SK-N-SH treated with all-trans-retinoic acid at 6 μM for 48 hours (cell line): Measurements from ENCODE around the gene ECI1.

ENCODE experiments used
- ATAC-seq: fragments of 200-7000 bp; cut with Tn5 transposase; 3 replicates; pipeline ENCODE4 v1.9.1; 2020; ENCODE audit warnings: mild to moderate bottlenecking, moderate library complexity
- BACH2 ChIP-seq: fragments of 250-450 bp; sonication (Bioruptor Pico); IDR thresholded peaks from 2 replicates; pipeline ENCODE4 v1.9.0; 2021; ENCODE audit warnings: mild to moderate bottlenecking, borderline replicate concordance
- CREB5 ChIP-seq: fragments of 250-450 bp; sonication (Bioruptor Pico); IDR thresholded peaks from 2 replicates; pipeline ENCODE4 v1.5.1; 2020; ENCODE audit warnings: low read depth, mild to moderate bottlenecking, moderate library complexity
- CSDC2 ChIP-seq: fragments of 250-450 bp; sonication (Bioruptor Pico); IDR thresholded peaks from 2 replicates; pipeline ENCODE4 v1.5.0; 2020; ENCODE audit warnings: mild to moderate bottlenecking, moderate library complexity
- CSRNP3 ChIP-seq: fragments of 250-450 bp; sonication (Bioruptor Pico); IDR thresholded peaks from 2 replicates; pipeline ENCODE4 v1.5.1; 2021; ENCODE audit warnings: mild to moderate bottlenecking, moderate library complexity
- ESRRG ChIP-seq: fragments of 250-450 bp; sonication (Bioruptor Pico); IDR thresholded peaks from 2 replicates; pipeline ENCODE4 v1.6.1; 2021; ENCODE audit warnings: mild to moderate bottlenecking
- GLIS3 ChIP-seq: fragments of 250-450 bp; sonication (Bioruptor Pico); IDR thresholded peaks from 2 replicates; pipeline ENCODE4 v1.5.0; 2020; ENCODE audit warnings: mild to moderate bottlenecking, moderate library complexity
- ISL1 ChIP-seq: fragments of 250-450 bp; sonication (Bioruptor Pico); IDR thresholded peaks from 2 replicates; pipeline ENCODE4 v2.1.2; 2022; ENCODE audit warnings: mild to moderate bottlenecking, moderate library complexity
- OSR1 ChIP-seq: fragments of 250-450 bp; sonication (Bioruptor Pico); IDR thresholded peaks from 2 replicates; pipeline ENCODE4 v1.8.0; 2022; ENCODE audit warnings: moderate library complexity, mild to moderate bottlenecking, inconsistent platforms
- PATZ1 ChIP-seq: fragments of 250-450 bp; sonication (Bioruptor Pico); IDR thresholded peaks from 2 replicates; pipeline ENCODE4 v1.8.0; 2020; ENCODE audit warnings: mild to moderate bottlenecking, moderate library complexity, borderline replicate concordance
- POU6F1 ChIP-seq: fragments of 250-450 bp; sonication (Bioruptor Pico); IDR thresholded peaks from 2 replicates; pipeline ENCODE4 v1.8.0; 2021; ENCODE audit warnings: low read depth, mild to moderate bottlenecking, moderate library complexity, borderline replicate concordance
- PPARA ChIP-seq: fragments of 250-450 bp; sonication (Bioruptor Pico); IDR thresholded peaks from 2 replicates; pipeline ENCODE4 v1.5.0; 2020; ENCODE audit warnings: mild to moderate bottlenecking, borderline replicate concordance
- RARB ChIP-seq: fragments of 250-450 bp; sonication (Bioruptor Pico); IDR thresholded peaks from 2 replicates; pipeline ENCODE4 v1.8.0; 2021; ENCODE audit warnings: mild to moderate bottlenecking, moderate library complexity
- SNAI2 ChIP-seq: fragments of 250-450 bp; sonication (Bioruptor Pico); IDR thresholded peaks from 2 replicates; pipeline ENCODE4 v1.5.0; 2020; ENCODE audit warnings: mild to moderate bottlenecking, moderate library complexity
- TCF4 ChIP-seq: fragments of 250-450 bp; sonication (Bioruptor Pico); IDR thresholded peaks from 2 replicates; pipeline ENCODE4 v1.8.0; 2021; ENCODE audit warnings: mild to moderate bottlenecking, moderate library complexity, borderline replicate concordance
- TOX ChIP-seq: fragments of 250-450 bp; sonication (Bioruptor Pico); IDR thresholded peaks from 2 replicates; pipeline ENCODE4 v1.8.0; 2021; ENCODE audit warnings: mild to moderate bottlenecking, moderate library complexity, borderline replicate concordance
- TSHZ2 ChIP-seq: fragments of 250-450 bp; sonication (Bioruptor Pico); IDR thresholded peaks from 2 replicates; pipeline ENCODE4 v1.5.0; 2020; ENCODE audit warnings: mild to moderate bottlenecking, moderate library complexity
- ZC3H10 ChIP-seq: fragments of 250-450 bp; sonication (Bioruptor Pico); IDR thresholded peaks from 2 replicates; pipeline ENCODE4 v1.5.1; 2021; ENCODE audit warnings: mild to moderate bottlenecking, moderate library complexity
- ZFP3 ChIP-seq: fragments of 250-450 bp; sonication (Bioruptor Pico); IDR thresholded peaks from 2 replicates; pipeline ENCODE4 v1.5.0; 2020; ENCODE audit warnings: mild to moderate bottlenecking, moderate library complexity
- ZFP30 ChIP-seq: fragments of 450-650 bp; formaldehyde crosslinking; IDR thresholded peaks from 2 replicates; pipeline ENCODE4 v1.5.0; 2022; ENCODE audit warnings: mild to moderate bottlenecking, moderate library complexity
- ZNF565 ChIP-seq: fragments of 450-650 bp; formaldehyde crosslinking; conservative IDR thresholded peaks from 2 replicates; pipeline ENCODE4 v1.5.0; 2020; ENCODE audit warnings: low read depth, mild to moderate bottlenecking, moderate library complexity
- ZNF70 ChIP-seq: fragments of 450-650 bp; formaldehyde crosslinking; IDR thresholded peaks from 2 replicates; pipeline ENCODE4 v1.5.0; 2020; ENCODE audit warnings: mild to moderate bottlenecking, moderate library complexity
- ZNF8 ChIP-seq: fragments of 450-650 bp; formaldehyde crosslinking; IDR thresholded peaks from 2 replicates; pipeline ENCODE4 v1.5.0; 2020; ENCODE audit warnings: mild to moderate bottlenecking, moderate library complexity

The ECI1 gene

GRCh38 chr16:2278956-2279800 is 27.8 kb upstream of the ECI1 start:
- ATAC-seq, result no peak
- TF ChIP-seq TSHZ2 (CRISPR knock-in tag), result no peak
- no peak for TF ChIP-seq ESRRG (CRISPR knock-in tag)
- no peak for TF ChIP-seq ZNF565 (CRISPR knock-in tag)
- no peak for TF ChIP-seq RARB (CRISPR knock-in tag)
- TF ChIP-seq GLIS3 (CRISPR knock-in tag), result no peak
- no peak for TF ChIP-seq BACH2 (CRISPR knock-in tag)
- TF ChIP-seq OSR1 (CRISPR knock-in tag), result no peak
- TF ChIP-seq ZNF70 (CRISPR knock-in tag), result no peak
- no peak for TF ChIP-seq ZFP30 (CRISPR knock-in tag)
- no peak for TF ChIP-seq TCF4 (CRISPR knock-in tag)
- TF ChIP-seq, all 23 proteins: peak for 0

GRCh38 chr16:2278272-2278608 is 26.9 kb upstream of the ECI1 start:
- no peak for ATAC-seq
- no peak for TF ChIP-seq GLIS3 (CRISPR knock-in tag)
- TF ChIP-seq RARB (CRISPR knock-in tag), result no peak
- no peak for TF ChIP-seq ZFP3 (CRISPR knock-in tag)
- no peak for TF ChIP-seq PATZ1 (CRISPR knock-in tag)
- no peak for TF ChIP-seq SNAI2
- no peak for TF ChIP-seq CREB5 (CRISPR knock-in tag)
- no peak for TF ChIP-seq ZFP30 (CRISPR knock-in tag)
- no peak for TF ChIP-seq CSDC2
- no peak for TF ChIP-seq TCF4 (CRISPR knock-in tag)
- no peak for TF ChIP-seq TOX (CRISPR knock-in tag)
- TF ChIP-seq PPARA, result no peak
- TF ChIP-seq ZNF8, result no peak
- no peak for TF ChIP-seq ISL1 (CRISPR knock-in tag)
- TF ChIP-seq CSRNP3 (CRISPR knock-in tag), result no peak
- no peak for TF ChIP-seq ZC3H10 (CRISPR knock-in tag)

- TF ChIP-seq SNAI2, result no peak
- no peak for TF ChIP-seq ZFP3 (CRISPR knock-in tag)
- TF ChIP-seq ZNF8, result no peak
- TF ChIP-seq GLIS3 (CRISPR knock-in tag), result no peak
- TF ChIP-seq CREB5 (CRISPR knock-in tag), result no peak
- TF ChIP-seq ZFP30 (CRISPR knock-in tag), result no peak
- TF ChIP-seq POU6F1, result no peak
- no peak for TF ChIP-seq ZC3H10 (CRISPR knock-in tag)
- TF ChIP-seq PATZ1 (CRISPR knock-in tag), result no peak
- ATAC-seq, result no peak
Observed at GRCh38 chr16:2277466-2278271, 26.3 kb upstream of the ECI1 start.
